PC-3 (cell line): ENCODE results near the gene PRKN. TPM values are rescaled to one million over a fixed set of nuclear protein-coding genes. Genes with fewer than 3 reads are reported as not detected.

Experiments
- ATAC-seq: fragments of 200-7000 bp; cut with Tn5 transposase; 2 replicates; pipeline ENCODE4 v1.9.1; 2020; ENCODE audit warnings: mild to moderate bottlenecking, moderate library complexity
- BruUV-seq: library from RNA; stranded (reverse); fragments of 400-500 nt; replicated peaks from 2 replicates; lab custom pipeline; 2021; lab: Mats Ljungman, UMichigan
- CTCF ChIA-PET: fragments of 300-600 bp; sonication (Branson Sonifier 250); formaldehyde crosslinking; loops from one replicate; lab custom pipeline; 2022; ENCODE audit warnings: antibody characterized with exemption; lab: Charles Lee
- POLR2A ChIA-PET: fragments of 300-600 bp; sonication (Branson Sonifier 250); formaldehyde crosslinking; loops from one replicate; lab custom pipeline; 2022; ENCODE audit warnings: antibody characterized with exemption; ENCODE audit not compliant: unreplicated experiment; lab: Charles Lee
- DNase-seq: peaks from one replicate; pipeline ENCODE4 v3.0.0-alpha.2; 2015
- H2AFZ ChIP-seq: fragments of 300-600 bp; sonication (generic); 2 replicates; pipeline ENCODE4 v1.6.0; 2016; ENCODE audit warnings: antibody characterized with exemption, low read length
- H3F3A ChIP-seq: fragments of 300-600 bp; sonication (generic); one replicate; pipeline ENCODE4 v1.6.0; 2017; ENCODE audit warnings: antibody characterized with exemption, low read length, control low read depth, mild to moderate bottlenecking; ENCODE audit not compliant: unreplicated experiment
- H3K27ac ChIP-seq: fragments of 300-600 bp; sonication (generic); 2 replicates; pipeline ENCODE4 v1.5.1; 2016; ENCODE audit warnings: mild to moderate bottlenecking, low read length
- H3K27me3 ChIP-seq: fragments of 300-600 bp; sonication (generic); 2 replicates; pipeline ENCODE4 v1.6.1; 2016; ENCODE audit warnings: low read length, mixed read lengths
- H3K36me3 ChIP-seq: fragments of 300-600 bp; sonication (generic); 2 replicates; pipeline ENCODE4 v1.6.1; 2016; ENCODE audit warnings: low read depth, mixed run types, low read length, mixed read lengths
- H3K4me1 ChIP-seq: fragments of 300-600 bp; sonication (generic); 2 replicates; pipeline ENCODE4 v1.5.1; 2016; ENCODE audit warnings: low read length; ENCODE audit not compliant: insufficient read depth
- H3K4me2 ChIP-seq: fragments of 300-600 bp; sonication (generic); 2 replicates; pipeline ENCODE4 v1.6.0; 2016; ENCODE audit warnings: low read length
- H3K4me3 ChIP-seq: fragments of 300-600 bp; sonication (generic); 2 replicates; pipeline ENCODE4 v1.5.1; 2016; ENCODE audit warnings: mild to moderate bottlenecking, low read length, mixed read lengths
- H3K79me2 ChIP-seq: fragments of 300-600 bp; sonication (generic); 2 replicates; pipeline ENCODE4 v1.6.1; 2017; ENCODE audit warnings: low read length, mixed read lengths
- H3K9ac ChIP-seq: fragments of 300-600 bp; sonication (generic); 2 replicates; pipeline ENCODE4 v1.6.0; 2016; ENCODE audit warnings: mild to moderate bottlenecking, low read length
- H3K9me2 ChIP-seq: fragments of 300-600 bp; sonication (generic); replicated peaks from 2 replicates; pipeline ENCODE4 v1.6.1; 2016; ENCODE audit warnings: mixed run types, low read length, mixed read lengths
- H3K9me3 ChIP-seq: fragments of 300-600 bp; sonication (generic); 2 replicates; pipeline ENCODE4 v1.6.1; 2016; ENCODE audit warnings: low read length, mixed read lengths
- H4K20me1 ChIP-seq: fragments of 300-600 bp; sonication (generic); 2 replicates; pipeline ENCODE4 v1.6.1; 2016; ENCODE audit warnings: low read length, mixed read lengths
- EZH2 ChIP-seq: fragments of 300-600 bp; sonication (generic); IDR thresholded peaks from one replicate; pipeline ENCODE4 v1.6.1; 2017; ENCODE audit warnings: antibody characterized with exemption, mild to moderate bottlenecking, low read length; ENCODE audit not compliant: unreplicated experiment
- EZH2phosphoT487 ChIP-seq: fragments of 300-600 bp; sonication (generic); IDR thresholded peaks from 2 replicates; pipeline ENCODE4 v1.6.1; 2018; ENCODE audit warnings: mild to moderate bottlenecking, antibody characterized with exemption, low read length, borderline replicate concordance
- intact Hi-C: fragments of 100-400 bp; cut with micrococcal nuclease; formaldehyde crosslinking; loops from 2 replicates; pipeline ENCODE4 v1.9.0; 2023
- total RNA-seq: library from RNA; depleted of rRNA; stranded (reverse); fragments of >200 nt; gene quantifications from 2 replicates; pipeline ENCODE4 v1.2.3, GENCODE V29; 2014
- TF ChIP-seq, protein P1 (sequence below): fragments of 300-600 bp; sonication (generic); conservative IDR thresholded peaks from 2 replicates; pipeline ENCODE4 v1.5.1; 2017; ENCODE audit warnings: antibody characterized with exemption, low read depth, mild to moderate bottlenecking, low read length

PRKN gene
- total RNA-seq, 1 experiment from 2014 or later, result not detected

DNA sequence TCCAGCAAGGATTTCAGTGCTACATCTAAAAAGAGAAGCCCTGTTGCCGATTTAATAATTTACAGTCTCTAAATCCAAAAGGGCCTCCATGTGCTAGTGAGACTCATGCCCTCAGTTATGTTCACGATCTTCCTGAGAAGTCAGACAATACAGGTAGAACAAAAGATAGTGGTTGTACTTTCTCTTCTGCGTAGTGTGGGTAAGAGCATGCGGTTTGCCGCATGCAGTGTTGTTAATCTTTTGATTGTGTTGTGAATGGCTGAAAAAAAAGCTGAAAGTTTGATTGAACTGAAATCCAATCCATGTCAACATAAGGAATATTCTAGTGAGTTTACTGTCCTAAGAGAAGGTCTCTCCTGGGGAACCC, 1379.0 kb downstream of the PRKN start:
- intact Hi-C loops, result no loop called here
- Histone ChIP-seq H3K9me2 (no peaks in the 10 kb centered on the region), H4K20me1 (no peaks in the 10 kb centered on the region), H3K36me3 (no peaks in the 10 kb centered on the region), H3K9me3 (no peaks in the 10 kb centered on the region), H3F3A (no peaks in the 10 kb centered on the region), H3K27me3 (no peaks in the 10 kb centered on the region), H2AFZ (no peak overlapping the region), H3K4me3 (no peak overlapping the region), H3K79me2 (no peaks in the 10 kb centered on the region), H3K9ac (no peak overlapping the region), H3K27ac (no peak overlapping the region), H3K4me2 (no peak overlapping the region), H3K4me1 (no peaks in the 10 kb centered on the region)
- DNase-seq, result no peak
- no peak for ATAC-seq
- BruUV-seq, result no TSS peak
- ChIA-PET CTCF (no interaction called here), POLR2A (no interaction called here)
- TF ChIP-seq EZH2 (no peak), EZH2phosphoT487 (no peak)
- TF ChIP-seq, protein P1, sequence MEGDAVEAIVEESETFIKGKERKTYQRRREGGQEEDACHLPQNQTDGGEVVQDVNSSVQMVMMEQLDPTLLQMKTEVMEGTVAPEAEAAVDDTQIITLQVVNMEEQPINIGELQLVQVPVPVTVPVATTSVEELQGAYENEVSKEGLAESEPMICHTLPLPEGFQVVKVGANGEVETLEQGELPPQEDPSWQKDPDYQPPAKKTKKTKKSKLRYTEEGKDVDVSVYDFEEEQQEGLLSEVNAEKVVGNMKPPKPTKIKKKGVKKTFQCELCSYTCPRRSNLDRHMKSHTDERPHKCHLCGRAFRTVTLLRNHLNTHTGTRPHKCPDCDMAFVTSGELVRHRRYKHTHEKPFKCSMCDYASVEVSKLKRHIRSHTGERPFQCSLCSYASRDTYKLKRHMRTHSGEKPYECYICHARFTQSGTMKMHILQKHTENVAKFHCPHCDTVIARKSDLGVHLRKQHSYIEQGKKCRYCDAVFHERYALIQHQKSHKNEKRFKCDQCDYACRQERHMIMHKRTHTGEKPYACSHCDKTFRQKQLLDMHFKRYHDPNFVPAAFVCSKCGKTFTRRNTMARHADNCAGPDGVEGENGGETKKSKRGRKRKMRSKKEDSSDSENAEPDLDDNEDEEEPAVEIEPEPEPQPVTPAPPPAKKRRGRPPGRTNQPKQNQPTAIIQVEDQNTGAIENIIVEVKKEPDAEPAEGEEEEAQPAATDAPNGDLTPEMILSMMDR, result no peak

DNA sequence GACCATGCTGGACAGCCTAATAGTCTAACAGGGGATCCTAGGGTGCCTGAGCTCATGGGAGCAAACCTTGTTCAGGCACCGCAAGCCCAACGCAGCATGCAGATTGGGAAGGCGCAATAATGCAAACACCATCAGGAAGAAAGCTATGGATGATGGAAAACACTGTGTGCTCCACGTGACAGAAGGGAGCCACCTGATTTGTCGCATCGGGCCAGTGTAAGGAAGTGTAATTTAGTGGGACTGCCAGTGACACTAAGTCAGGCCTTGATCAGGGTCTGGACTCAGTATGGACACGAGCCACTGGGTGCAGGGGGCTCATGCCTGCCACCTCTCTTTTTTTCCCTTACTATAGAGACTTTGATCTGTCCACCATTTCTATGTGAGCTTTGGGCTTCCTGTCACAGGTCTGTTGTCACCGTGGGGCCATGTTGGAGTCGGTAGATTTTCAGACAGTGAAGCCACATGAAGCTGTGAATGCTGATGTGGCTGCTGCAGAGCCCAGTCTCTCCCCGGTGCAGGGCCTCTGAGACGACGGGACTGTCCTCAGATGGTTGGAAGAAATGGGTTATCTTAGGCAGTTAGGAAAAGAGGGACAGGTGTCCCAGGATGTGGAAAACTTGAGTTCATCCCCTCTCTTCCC, 1379.5 kb downstream of the PRKN start:
- no peak overlapping the region for H3K4me2 ChIP-seq

DNA sequence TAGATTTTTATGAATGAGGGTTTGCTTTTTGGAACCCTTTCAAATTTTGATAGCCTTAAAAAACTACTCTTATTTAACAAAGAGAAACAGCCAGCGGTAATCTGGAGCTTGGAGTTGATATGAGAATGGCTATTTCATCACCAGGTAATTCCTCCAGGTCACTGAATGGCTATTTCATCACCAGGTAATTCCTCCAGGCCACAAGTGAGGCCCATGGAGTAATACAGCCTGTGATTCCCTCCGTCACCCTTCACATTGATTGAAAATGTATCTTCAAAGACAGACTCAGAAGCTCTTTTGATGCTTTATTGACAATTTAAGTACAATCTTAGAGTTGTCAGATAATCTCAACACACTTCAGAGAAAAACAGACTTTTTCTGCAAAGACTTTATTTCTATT, 1380.4 kb downstream of the PRKN start:
- no peaks in the 10 kb centered on the region for H3K9me3 ChIP-seq
- no peak overlapping the region for H3K27ac ChIP-seq
- ChIA-PET POLR2A (no interaction called here), CTCF (no interaction called here)
- H3K4me1 ChIP-seq, result no peaks in the 10 kb centered on the region
- H4K20me1 ChIP-seq, result no peaks in the 10 kb centered on the region
- no peaks in the 10 kb centered on the region for H3K36me3 ChIP-seq
- no peaks in the 10 kb centered on the region for H3F3A ChIP-seq
- ATAC-seq, result no peak
- H3K79me2 ChIP-seq, result no peaks in the 10 kb centered on the region
- DNase-seq, result no peak
- H3K9ac ChIP-seq, result no peak overlapping the region
- no peaks in the 10 kb centered on the region for H3K27me3 ChIP-seq
- H3K4me3 ChIP-seq, result no peak overlapping the region
- H3K9me2 ChIP-seq, result no peaks in the 10 kb centered on the region
- H2AFZ ChIP-seq, result no peak overlapping the region
- BruUV-seq, result no TSS peak
- intact Hi-C loops, result no loop called here
- TF ChIP-seq, protein P1, result no peak
- TF ChIP-seq EZH2 (no peak), EZH2phosphoT487 (no peak)
- no peak overlapping the region for H3K4me2 ChIP-seq

More for the DNA sequence above, 1379.5 kb downstream of the PRKN start:
- ChIA-PET CTCF (no interaction called here), POLR2A (no interaction called here)
- H2AFZ ChIP-seq, result no peak overlapping the region
- no peaks in the 10 kb centered on the region for H3K27me3 ChIP-seq
- no peak overlapping the region for H3K27ac ChIP-seq
- intact Hi-C loops, result no loop called here
- H4K20me1 ChIP-seq, result no peaks in the 10 kb centered on the region
- TF ChIP-seq, protein P1, result no peak
- TF ChIP-seq EZH2phosphoT487 (no peak), EZH2 (no peak)
- no peaks in the 10 kb centered on the region for H3K36me3 ChIP-seq
- no TSS peak for BruUV-seq
- H3K9ac ChIP-seq, result no peak overlapping the region
- H3K4me1 ChIP-seq, result no peaks in the 10 kb centered on the region
- DNase-seq (no peak), ATAC-seq (no peak)
- no peaks in the 10 kb centered on the region for H3K79me2 ChIP-seq
- no peaks in the 10 kb centered on the region for H3K9me2 ChIP-seq
- no peak overlapping the region for H3K4me3 ChIP-seq
- H3K9me3 ChIP-seq, result no peaks in the 10 kb centered on the region
- H3F3A ChIP-seq, result no peaks in the 10 kb centered on the region
